GM21526 (cell line): Measurements from ENCODE around the gene AMOTL2.

Source experiments
- ATAC-seq: cut with Tn5 transposase; IDR thresholded peaks from one replicate; pipeline ENCODE4 v1.9.1; 2021; ENCODE audit warnings: moderate library complexity; ENCODE audit not compliant: unreplicated experiment, low FRiP score

Gene AMOTL2

GRCh38 chr3:134355416-134355815, 18.8 kb downstream of the AMOTL2 start:
- ATAC-seq = no peak

- ATAC-seq = no peak
Measured at GRCh38 chr3:134354612-134355251, 19.5 kb downstream of the AMOTL2 start.

GRCh38 chr3:134353831-134354611, 20.2 kb downstream of the AMOTL2 start:
- no peak for ATAC-seq

- ATAC-seq = no peak
Measured at GRCh38 chr3:134353171-134353825, 20.9 kb downstream of the AMOTL2 start.

GRCh38 chr3:134352031-134352671, 22.1 kb downstream of the AMOTL2 start:
- ATAC-seq = no peak

- ATAC-seq = no peak
Measured at GRCh38 chr3:134351427-134351826, 22.8 kb downstream of the AMOTL2 start.

GRCh38 chr3:134350861-134351311, 23.4 kb downstream of the AMOTL2 start:
- ATAC-seq = no peak

GRCh38 chr3:134350266-134350665, 24.0 kb downstream of the AMOTL2 start:
- ATAC-seq = no peak

GRCh38 chr3:134348524-134348923, 25.7 kb downstream of the AMOTL2 start:
- no peak for ATAC-seq

GRCh38 chr3:134347551-134347950, 26.7 kb downstream of the AMOTL2 start:
- ATAC-seq = no peak

- no peak for ATAC-seq
Measured at GRCh38 chr3:134346744-134347143, 27.5 kb downstream of the AMOTL2 start.

- ATAC-seq = no peak
Measured at GRCh38 chr3:134345202-134345601, 29.0 kb downstream of the AMOTL2 start.

GRCh38 chr3:134344560-134344959, 29.7 kb downstream of the AMOTL2 start:
- ATAC-seq = no peak

GRCh38 chr3:134342259-134342658, 32.0 kb downstream of the AMOTL2 start:
- ATAC-seq = no peak

- ATAC-seq = no peak
Measured at GRCh38 chr3:134341389-134341788, 32.9 kb downstream of the AMOTL2 start.

- no peak for ATAC-seq
Measured at GRCh38 chr3:134340982-134341365, 33.3 kb downstream of the AMOTL2 start.

GRCh38 chr3:134340362-134340981, 33.8 kb downstream of the AMOTL2 start:
- no peak for ATAC-seq

GRCh38 chr3:134339913-134340312, 34.3 kb downstream of the AMOTL2 start:
- ATAC-seq = no peak

GRCh38 chr3:134339331-134339730, 34.9 kb downstream of the AMOTL2 start:
- no peak for ATAC-seq

GRCh38 chr3:134338516-134339261, 35.6 kb downstream of the AMOTL2 start:
- no peak for ATAC-seq
